ENCODE measurements around the gene PTGER2.

PTGER2 gene

DNA sequence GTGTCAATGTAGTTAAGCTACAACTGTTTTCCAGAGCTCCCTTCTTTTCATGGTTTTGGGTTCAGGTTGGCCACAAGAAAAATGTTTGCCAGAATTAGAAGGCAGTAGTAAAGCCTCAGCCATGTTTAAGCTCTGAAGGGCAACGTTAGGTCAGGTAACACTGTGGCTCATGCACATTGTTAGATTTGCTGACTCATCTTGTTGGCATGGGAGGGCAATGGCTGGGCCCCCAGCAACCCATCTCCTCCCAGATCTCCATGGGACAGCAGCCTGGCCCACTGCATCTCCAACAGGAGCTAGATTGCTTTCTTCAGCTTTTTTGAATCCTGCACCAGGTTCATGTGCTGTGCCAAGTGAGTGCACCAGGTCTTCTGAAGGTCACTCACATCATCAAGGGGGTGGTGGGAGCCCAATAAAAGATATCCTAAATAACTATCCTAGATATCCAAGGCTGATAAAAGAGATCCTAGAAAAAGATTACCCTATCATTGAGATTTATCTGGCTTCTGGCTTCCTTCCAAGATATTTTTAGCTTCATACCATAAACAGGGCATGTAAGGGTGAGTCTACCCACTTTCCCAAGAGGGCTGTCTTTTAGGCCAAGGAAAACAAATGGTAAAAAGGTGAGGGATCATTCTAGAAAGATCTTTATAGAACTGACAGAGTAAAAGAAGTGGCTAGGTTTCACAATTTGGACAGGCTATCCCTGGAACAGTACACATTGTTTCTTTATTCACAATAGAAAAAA is 28.9 kb downstream of the PTGER2 start:
- no peak for DNase-seq

DNA sequence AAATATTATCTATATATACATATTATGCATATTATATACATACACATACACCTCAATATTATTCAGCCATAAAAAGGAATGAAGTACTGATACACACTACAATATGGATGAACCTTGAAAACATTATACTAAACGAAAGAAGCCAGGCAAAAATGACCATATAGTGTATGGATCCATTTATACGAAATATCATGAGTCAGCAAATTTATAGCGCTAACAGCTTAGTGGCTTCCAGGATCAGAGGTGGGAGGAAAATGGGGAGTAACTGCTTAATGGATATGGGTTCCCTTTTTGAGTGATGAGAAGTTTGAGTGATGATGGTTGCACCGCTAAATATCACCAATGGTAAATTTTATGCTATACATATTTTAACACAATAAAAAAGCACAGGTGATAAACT is 32.7 kb downstream of the PTGER2 start:
- DNase-seq, result no peak

DNA sequence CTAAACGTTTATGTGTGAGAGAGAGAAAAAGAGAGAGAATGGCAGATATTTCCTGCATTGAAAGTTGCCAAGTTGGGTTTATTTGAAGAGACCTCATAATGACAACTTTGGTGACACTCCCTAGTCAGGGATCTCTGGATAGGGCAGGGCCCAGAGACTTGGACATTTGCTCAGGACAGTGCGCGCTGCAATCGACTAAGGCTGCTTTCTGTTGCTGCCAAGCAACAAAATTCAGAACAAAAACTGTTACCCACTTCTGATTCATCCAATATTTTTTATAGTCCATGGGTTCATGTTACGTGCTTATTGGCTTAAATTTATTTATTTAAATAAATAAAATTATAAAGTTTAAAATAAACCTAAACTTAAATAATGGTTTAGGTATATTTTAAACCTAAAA is 34.2 kb downstream of the PTGER2 start:
- no peak for DNase-seq

DNA sequence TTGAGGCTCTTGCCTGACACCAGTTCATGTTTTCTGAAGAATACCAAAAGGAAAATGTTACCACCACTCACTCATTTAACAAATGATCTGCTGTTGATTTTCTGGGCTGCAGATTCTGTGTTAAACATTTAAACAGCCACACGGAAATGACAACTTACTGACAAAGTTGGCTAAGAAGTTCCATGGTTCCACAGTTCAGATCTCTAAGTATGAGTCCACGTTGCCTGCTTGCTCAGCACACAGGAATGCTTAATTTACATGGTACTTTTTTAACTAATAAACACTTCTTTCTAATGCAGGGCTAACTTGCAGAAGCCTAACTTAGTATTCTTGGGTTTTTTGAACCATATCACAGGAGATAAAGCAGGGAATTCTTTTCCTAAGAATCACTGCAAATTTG is 34.7 kb downstream of the PTGER2 start:
- no peak for DNase-seq

DNA sequence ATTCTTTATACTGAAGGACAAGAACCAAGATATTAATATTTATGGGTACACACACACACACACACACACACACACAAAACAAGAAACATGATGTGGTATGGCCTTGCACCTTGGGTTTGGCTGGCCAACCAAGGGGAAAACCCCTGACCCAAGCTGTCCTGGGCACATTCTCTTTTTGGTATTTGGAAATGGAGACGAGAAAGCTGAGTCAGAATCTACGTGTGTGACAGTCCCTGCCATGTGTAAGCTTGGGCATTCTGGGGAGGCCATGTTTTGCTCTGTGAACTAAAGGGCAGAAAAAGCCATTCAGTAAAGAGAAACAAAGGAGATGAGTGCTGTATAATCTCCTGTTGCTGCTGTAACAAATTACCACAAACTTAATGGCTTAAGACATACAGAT is 35.6 kb downstream of the PTGER2 start:
- DNase-seq, result peak; percentile 45

DNA sequence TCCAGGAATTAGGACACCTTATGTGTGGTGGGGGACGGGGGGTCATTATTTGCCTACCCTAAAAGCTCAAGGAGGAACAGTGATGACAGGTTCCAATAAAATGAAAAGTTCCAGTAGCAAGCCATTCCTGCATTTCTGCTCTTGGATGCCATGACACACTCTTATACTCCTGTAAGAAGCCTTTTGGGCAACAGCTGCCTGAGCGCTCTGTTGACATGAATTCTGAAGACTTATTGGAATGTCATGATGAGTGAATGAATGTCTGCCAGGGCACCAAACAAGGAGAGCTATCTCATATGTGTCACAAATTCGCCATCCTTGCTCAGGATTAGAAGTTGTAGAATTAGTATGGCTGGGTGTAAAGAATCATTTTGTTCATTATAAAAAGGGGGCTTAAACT is 36.3 kb downstream of the PTGER2 start:
- DNase-seq, result no peak

DNA sequence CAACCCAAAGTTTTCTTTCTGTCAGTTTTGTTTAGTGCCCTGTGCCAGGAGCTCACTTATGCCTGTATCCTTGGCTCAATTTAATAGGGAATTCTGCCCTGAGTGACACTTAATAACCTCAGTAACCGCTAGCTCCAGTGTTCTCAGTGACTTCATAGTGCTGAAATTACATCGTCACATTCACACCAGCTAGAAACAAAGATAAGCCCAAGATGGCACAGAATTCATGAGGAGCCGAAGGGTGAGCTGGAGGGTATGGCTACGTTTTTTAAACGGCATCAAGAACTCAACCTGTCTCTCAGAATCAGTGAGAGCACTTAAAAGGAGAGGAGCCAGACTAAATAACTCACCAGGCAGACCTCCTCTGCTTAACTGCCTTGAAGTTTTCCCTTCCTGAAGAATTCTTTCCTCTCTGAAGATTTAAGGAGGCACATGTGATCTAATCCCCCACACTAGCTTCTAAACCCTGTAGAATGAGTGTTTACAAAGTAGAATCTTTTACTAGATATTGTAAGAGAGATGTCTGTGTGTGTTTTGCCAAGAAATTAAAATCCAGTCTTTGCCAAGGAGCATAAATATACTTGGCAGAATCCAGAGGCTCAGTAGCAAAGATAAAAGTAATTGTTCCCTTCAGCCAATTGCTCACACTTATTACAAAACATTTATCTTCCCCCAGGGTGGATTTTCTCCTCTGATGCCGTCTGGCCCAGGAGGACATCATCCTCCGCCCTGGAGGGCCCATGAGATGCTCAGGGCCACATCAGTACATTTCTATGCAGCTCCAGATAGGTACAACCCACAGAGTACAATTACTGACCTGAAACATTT is 37.3 kb downstream of the PTGER2 start:
- DNase-seq, result no peak

DNA sequence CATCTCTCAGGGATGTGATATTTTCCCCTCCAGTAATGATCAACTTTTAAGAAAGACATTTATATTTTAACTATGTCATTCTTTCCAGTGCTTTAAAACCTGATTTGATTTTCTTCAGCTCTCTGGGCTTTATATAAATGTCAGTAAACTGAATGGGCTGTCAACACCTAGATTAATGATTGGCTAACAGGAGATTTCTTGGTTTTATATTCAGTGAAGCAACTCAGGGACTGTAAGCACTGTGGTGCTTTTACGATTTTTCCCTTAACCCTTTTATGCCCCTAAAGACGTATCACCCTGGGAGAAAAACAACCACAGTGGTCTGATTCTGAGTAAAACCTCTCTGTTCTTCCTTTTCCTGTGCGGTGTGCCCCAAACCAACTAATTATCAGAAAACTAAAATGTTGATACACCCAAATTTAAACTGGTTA is 38.0 kb downstream of the PTGER2 start:
- DNase-seq, result peak; percentile 81

DNA sequence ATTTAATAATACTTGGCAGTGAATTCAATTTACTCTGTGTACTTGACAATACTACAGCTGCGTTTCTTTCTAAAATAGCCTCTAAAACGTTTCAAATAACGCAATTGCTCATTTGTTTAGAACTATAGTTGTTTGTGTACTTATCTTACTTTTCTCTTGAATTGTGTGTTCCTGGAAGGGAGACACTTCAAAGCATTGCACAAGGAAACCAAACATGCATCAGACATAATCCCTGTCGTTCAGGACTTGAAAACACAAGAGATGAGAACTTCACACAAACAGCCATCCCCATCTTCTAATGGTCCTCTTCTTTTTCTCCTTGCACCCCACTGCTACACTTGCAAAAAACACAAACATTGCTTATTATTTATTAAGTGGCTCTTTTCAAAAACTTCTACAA is 38.5 kb downstream of the PTGER2 start:
- DNase-seq, result peak; percentile 41

DNA sequence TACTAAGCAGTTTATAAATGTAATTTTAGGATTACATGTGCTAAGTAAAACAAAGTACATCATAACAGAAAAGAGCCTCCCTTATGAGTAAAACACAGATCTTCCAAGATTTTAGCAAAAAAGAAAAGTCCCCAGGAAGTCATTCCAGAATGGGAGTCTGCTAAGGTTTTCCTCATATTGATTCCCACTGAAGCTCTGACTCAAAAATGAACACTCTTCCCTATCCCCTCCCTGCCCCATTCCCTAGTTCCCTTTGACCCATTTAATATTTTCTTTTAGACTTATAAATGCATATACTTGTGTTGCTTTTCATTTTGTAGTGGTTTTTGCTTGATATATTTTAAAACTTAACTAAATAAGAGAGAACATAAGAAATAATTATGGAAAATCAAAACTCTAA is 40.1 kb downstream of the PTGER2 start:
- no peak for DNase-seq

DNA sequence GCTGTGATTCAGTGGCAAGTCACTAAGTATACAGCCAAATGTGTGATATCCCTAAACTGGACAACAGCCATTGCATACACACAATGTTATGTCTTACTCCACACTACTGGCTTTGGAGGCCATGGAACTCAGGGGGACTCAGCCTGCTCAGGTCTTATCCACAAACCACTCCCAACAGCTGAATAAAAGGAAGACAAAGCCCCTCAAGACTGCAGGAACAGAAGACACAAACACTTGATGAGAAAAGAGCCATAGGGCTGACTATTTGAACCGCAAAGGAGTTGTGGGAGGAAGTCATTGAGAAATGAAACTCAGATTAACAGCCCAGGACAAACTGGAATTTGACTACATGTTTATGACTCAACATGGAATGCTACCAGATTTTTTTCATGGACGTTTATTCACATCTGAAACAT is 40.9 kb downstream of the PTGER2 start:
- DNase-seq, result no peak

DNA sequence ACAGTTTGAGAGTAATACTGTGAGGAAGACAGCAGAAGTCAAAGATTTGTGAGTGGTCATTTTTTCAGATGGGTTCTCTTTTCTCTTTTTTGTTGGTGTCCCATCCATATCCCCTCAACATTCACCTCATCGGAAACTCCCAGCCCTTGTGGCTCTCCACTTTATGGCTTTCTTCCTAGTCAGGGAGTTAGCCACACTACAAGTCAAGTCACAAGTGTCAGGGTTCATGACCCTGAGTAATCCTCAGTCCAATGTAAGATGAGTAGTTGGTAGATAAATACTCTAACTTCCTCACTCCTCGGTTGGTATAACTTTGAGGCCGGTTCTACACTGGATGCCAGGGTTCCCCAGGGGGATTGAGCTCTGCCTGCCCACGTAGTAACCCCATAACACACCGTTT is 41.4 kb downstream of the PTGER2 start:
- no peak for DNase-seq

DNA sequence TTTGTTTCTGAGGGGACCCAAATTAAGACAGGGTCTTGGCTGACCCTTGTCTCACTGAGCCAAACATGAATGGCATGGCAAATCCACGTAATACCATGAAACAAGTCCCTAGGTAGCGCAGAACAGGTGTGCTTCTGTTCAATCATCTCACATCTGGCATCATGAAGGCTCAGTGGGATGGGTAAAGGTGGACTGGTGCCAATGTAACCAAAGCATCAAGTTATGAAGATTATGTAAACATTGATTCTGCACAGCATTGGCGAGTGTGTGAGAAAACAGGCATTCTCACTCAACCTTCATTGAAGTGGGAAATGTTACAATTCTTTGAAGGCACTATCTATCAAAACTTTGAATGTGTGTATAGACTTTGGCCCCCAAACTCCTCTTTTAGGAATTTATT is 41.9 kb downstream of the PTGER2 start:
- no peak for DNase-seq

DNA sequence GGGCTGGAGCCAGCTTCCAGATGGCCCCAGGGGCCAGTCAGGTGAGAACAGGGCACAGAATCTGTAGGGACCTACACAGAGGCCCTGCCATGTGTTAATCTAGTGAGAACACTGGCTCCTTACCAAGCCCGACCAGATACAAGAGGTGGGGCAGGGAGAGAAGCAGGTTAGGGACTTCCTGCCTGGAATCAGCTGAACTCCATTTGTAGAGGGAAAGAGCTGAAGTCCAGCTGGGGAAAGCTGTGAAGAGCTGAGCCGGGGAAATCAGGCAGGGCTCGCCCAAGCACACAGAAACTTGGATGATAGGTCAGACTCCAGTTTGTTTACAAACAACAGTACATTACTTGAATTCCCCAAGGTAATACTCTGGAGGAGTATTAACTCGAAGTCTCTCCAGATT is 46.7 kb downstream of the PTGER2 start:
- DNase-seq, result no peak

DNA sequence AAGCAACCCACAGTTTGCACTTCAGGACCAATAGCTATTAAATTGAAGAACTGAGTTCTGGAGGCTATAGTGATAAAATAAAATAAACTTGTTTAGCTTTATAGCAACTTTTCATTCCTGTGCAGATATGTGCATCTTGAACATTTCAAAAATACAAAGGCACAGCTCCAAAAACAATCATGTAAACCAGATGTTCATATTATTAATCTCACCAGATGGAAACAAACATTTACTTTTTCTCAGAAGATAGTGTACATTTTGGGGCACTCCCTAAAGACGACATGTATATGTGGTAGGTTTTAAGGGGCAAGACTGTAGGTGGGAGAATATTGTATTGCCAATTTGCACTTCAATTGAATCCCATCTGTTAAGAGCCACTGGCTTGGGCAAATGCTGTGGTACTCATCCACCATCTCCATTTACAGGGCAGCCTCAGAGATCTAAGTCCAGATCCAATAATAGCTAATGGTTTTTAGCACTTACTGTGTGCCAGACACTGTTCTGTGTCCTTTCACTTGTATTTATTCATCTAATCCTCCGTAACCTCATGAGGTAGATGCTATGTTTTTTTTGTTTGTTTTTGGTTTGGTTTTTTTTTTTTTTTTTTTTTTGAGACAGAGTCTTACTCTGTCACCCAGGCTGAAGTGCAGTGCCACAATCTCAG is 49.1 kb downstream of the PTGER2 start:
- DNase-seq, result no peak

DNA sequence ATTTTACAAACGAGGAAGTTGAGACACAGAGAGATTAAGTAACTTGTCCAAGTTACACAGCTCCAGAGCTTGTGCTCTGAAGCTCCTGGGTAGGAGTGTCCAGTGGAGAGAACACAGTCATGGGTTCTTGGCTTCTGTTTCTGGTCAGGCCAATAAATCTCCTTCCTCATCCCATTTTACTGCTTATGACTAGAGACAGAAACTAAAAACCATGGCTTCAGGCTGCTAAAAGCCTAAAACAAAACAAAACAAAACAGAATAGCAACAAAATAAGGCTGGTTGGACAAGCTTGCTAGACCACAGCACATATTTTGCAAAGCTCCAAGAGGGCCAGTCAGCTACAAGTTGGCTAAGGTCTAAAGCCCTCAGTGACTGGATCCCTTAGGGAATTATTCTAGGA is 49.8 kb downstream of the PTGER2 start:
- no peak for DNase-seq

DNA sequence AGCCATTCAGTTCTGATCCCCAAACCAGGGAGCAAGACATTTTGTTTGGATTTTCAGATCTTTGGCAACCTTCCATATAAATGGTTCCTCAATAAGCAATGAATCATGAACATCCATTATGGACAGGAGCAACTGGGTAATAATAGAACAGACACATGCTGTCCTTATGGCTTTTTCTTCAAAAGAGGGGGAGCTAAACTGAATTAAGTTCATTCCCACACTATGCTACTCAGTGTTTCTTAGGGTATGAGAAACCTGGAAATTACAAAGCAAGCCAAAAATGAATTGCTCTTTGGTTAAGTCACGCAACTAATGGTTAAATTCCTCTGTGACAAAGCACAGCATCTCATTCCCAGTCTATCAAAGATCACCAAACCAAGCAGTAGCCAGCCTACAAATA is 51.0 kb downstream of the PTGER2 start:
- no peak for DNase-seq

DNA sequence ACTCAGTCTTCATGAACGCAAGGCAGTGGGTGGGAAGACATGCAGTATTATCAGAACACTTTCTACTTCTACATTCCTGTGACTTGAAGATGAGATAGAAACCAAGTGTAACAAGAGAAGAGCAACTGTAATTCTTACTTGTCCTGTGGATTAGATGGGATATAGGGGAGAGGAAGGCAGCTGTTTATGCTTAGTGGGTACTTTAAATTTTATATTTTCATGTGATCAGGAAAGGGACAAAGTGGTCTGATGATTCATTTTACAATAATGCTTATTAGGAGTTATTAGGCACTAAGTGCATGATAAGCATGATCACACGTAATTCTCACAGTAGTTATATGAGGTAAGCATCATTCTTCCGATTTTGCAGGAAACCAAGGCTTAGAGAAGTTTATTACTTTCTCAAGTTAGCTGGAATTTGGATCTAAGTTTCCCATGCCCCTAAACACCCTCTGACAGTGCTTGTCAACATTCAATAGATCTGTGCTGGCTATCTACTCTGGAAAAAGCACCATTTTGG is 52.7 kb downstream of the PTGER2 start:
- no peak for DNase-seq

DNA sequence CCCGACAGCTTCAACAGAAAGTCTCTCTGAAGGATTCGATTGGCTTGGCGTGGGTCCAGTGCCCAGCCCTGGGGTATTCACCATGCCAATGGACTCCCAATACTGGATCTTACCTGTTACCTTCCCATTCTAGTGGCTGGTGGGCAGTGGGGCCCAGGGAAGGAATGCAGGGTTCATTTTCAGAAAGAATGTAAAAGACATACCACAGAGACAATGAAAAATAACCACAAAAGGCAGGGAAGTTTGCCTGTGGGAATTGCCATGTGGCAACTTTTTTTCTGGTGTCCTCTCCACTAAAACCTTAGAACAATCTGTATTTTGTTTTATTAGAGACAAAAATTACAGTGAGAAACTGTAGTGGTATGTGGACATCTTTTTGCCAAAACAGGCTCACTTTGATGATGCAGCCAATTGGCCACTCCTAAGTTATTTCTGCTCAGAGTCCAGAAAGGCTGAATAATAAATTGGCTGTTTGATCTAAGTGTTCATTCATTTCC is 55.2 kb downstream of the PTGER2 start:
- no peak for DNase-seq

DNA sequence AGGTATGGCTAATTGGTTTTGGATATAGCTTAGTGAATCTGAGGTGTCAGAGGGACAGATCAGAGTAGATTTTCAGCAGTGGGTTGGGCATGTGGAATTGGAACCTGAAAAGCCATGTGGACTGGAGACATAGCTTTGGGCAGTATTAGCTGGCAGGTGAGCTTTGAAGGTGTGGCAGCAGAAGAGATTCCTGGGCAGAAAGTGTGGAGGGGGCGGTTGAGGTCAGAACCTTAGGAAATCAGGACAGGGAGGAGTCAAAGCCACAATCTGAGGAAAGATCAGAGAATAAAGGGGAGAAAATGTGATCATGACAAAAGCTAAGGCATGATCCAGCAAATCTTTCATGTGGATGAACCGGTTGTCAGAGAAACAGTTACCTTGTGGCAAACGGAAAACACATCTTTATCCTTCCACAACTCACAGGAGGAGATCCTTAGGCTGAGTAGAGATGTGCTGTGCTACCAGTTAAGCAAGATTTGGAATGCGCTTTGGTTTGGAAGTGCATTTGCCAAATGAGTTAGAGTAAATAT is 56.4 kb downstream of the PTGER2 start:
- DNase-seq, result no peak

DNA sequence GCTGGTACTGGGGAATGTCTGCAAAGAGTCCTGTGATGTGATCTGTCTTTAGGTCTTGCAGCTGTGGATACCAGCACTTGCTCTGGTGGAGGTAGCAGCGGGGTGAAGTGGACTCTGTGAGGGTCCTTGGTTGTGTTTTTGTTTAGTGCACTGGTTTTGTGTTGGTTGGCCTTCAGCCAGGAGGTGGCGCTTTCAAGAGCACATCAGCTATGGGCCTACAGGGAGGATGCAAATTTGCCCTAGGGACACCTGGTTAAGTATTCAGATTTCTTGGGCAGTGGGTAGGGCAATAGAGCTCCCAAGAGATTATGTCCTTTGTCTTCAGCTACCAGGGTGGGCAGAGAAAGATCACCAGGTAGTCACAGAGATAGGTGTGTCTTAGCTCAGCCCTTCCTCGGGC is 63.8 kb downstream of the PTGER2 start:
- no peak for DNase-seq

All from activated CD4-positive, alpha-beta T cell treated with anti-CD3 and anti-CD28 coated beads, Interleukin-2, amount 50 U/mL, for 16 hours (primary cell).